Measurements from ENCODE around the gene ALG1. TPM values are rescaled to one million over a fixed set of nuclear protein-coding genes. Genes with fewer than 3 reads are reported as not detected.
A peak's percentile ranks its signal among the peaks of the same experiment; 100 is the strongest.

ALG1 gene
- total and polyA plus RNA-seq, 2 of the 13 experiments (the other 11 are each of a cell fraction or from before 2014, with no cell fraction given), result 43.3 to 75.6 TPM

DNA sequence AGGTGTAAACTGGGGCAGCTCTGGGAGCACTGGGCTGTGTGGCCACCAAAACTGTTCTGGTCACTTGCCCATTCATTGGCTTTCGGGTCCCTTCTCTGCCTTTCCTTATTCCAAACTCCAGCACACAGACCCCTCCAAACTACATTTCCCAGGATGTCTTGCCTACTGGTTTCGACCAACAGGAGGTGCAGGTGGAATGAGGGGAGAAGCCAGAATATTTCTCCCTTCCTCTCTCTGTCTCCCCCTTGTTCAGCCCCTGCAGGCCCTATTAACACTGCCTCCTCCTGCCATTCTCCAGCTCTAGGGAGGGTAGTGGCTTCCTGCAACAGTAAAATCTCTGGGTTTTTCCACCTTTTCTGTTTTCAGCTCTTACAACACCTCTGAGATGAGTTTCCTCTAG lies 24.7 kb upstream of the ALG1 start (continued):
- TF ChIP-seq, protein P1, sequence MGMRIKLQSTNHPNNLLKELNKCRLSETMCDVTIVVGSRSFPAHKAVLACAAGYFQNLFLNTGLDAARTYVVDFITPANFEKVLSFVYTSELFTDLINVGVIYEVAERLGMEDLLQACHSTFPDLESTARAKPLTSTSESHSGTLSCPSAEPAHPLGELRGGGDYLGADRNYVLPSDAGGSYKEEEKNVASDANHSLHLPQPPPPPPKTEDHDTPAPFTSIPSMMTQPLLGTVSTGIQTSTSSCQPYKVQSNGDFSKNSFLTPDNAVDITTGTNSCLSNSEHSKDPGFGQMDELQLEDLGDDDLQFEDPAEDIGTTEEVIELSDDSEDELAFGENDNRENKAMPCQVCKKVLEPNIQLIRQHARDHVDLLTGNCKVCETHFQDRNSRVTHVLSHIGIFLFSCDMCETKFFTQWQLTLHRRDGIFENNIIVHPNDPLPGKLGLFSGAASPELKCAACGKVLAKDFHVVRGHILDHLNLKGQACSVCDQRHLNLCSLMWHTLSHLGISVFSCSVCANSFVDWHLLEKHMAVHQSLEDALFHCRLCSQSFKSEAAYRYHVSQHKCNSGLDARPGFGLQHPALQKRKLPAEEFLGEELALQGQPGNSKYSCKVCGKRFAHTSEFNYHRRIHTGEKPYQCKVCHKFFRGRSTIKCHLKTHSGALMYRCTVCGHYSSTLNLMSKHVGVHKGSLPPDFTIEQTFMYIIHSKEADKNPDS (CRISPR knock-in tag; IDR thresholded peaks at IDR 0.05), result no peak
- TF ChIP-seq KAT2B (IDR thresholded peaks at IDR 0.05; ENCODE audit: borderline replicate concordance, low read depth, low read length), result no peak
- TF ChIP-seq THAP11 (CRISPR knock-in tag; IDR thresholded peaks at IDR 0.05), result peak; percentile 67; the same call in 1 of the 2 replicates
- TF ChIP-seq ZNF34 (CRISPR knock-in tag; IDR thresholded peaks at IDR 0.05; ENCODE audit: borderline replicate concordance), result no peak
- TF ChIP-seq, protein P2, sequence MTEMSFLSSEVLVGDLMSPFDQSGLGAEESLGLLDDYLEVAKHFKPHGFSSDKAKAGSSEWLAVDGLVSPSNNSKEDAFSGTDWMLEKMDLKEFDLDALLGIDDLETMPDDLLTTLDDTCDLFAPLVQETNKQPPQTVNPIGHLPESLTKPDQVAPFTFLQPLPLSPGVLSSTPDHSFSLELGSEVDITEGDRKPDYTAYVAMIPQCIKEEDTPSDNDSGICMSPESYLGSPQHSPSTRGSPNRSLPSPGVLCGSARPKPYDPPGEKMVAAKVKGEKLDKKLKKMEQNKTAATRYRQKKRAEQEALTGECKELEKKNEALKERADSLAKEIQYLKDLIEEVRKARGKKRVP (CRISPR knock-in tag; IDR thresholded peaks at IDR 0.05), result no peak
- no peak for TF ChIP-seq ONECUT2 (CRISPR knock-in tag; IDR thresholded peaks at IDR 0.05)

DNA sequence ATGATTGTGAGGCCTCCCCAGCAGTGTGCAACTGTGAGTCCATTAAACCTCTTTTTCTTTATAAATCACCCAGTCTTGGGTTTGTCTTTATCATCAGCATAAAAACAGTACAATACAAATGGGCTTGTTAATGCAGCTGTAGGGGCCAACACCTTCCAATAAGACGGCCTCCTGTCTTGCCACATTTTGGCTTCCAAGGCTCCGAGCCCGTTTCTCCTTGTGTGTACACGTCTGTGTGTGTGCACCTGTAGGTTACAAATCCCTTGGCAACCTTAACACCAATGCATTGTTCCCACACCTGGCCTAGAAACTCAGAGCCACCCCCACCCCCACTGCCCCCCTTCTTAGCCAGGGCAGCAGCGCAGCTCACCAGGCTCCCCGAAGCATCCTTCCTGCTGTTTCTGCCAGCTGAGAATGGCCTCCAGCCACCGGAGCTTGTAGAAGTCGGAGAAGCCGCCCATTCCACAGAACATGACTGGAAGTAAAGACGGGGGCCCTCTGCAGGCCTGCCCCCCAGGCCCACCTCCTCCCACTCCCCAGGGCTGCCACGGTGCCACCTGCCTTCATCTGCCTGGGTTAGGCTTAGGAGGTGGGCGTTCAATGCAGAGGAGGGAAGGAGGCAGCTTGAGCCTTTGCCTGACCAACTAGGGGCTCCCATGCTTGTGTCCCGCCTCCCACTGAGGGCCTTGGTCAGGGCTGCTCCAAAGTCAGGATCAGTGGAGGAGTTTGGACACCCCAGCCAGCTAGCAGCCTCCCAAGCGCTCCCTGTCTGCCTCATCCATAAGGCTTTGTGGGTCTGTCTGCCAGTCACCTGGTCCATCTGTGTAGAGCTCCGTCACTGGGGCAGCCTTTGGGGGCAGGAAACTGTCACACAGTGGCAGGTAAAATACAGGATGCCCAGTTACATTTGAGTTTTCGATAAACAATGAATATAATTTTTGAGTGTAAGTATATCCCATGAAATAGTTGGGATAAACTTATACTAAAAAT lies 16.5 kb upstream of the ALG1 start:
- intact Hi-C loops (cut with micrococcal nuclease; ENCODE audit: unreplicated experiment) (no loop called here), in situ Hi-C loops (cut with HindIII; ENCODE audit: extremely low pct_ligation_motif_present, low pct_unique_long_range_greater_than_20kb) (no loop called here)
- no peaks in the 10 kb centered on the region for H4K20me1 ChIP-seq (ENCODE audit: insufficient read depth, low read length)
- WGBS (ENCODE audit: low lambda C conversion rate), result 59% methylated on average over 15 of the region's 16 CpGs
- FAIRE-seq (no peak), DNase-seq (ENCODE audit: low spot score) (no peak), ATAC-seq (no peak)
- no peak overlapping the region for H3K27ac ChIP-seq (ENCODE audit: extremely low read length, insufficient read depth, low read length)
- peaks cover 0 to 2% of the 10 kb centered on the region in 2 experiments; a peak in 1 of 5 replicates for H3K27me3 ChIP-seq (ENCODE audit: control insufficient read depth in 1 of 2, insufficient read depth in 2 of 2, low read length in 2 of 2)
- no peaks in the 10 kb centered on the region for H3K79me2 ChIP-seq (ENCODE audit: insufficient read depth, low read length)
- ChIA-PET POLR2A (no interaction called here), CTCF (ENCODE audit: low intra/inter-chr PET ratio, low total read pairs) (interaction anchor here (1.9 kb wide), 1 partner anchor 30 kb away, joined by 5 read pairs; no protein-coding TSS in a partner anchor)
- H3K9ac ChIP-seq (ENCODE audit: insufficient read depth, low read depth, low read length), result no peak overlapping the region
- 0 out of 2 replicates have a peak, but pooled peaks cover 5% of the 10 kb centered on the region for H3K4me1 ChIP-seq (ENCODE audit: insufficient read depth, low read length)
- H3K36me3 ChIP-seq (replicated peaks in 1 of 2; ENCODE audit: control insufficient read depth in 1 of 2, insufficient read depth in 2 of 2, low read length in 2 of 2), result no peaks in the 10 kb centered on the region
- H3K4me3 ChIP-seq (replicated peaks in 1 of 3; ENCODE audit: insufficient read depth in 1 of 3, low read depth in 2 of 3, low read length in 3 of 3), result no peak overlapping the region
- no TSS peak for BruUV-seq (replicated peaks)
- H3K9me3 ChIP-seq (ENCODE audit: low read length), result no peaks in the 10 kb centered on the region
- no peak overlapping the region for H2AFZ ChIP-seq (ENCODE audit: low read length)
- H3K4me2 ChIP-seq (ENCODE audit: low read depth, low read length), result no peak overlapping the region
- TF ChIP-seq MTA3 (CRISPR knock-in tag; IDR thresholded peaks at IDR 0.05), result no peak
- no peak for TF ChIP-seq ZFY (CRISPR knock-in tag; IDR thresholded peaks at IDR 0.05)
- no peak for TF ChIP-seq ZNF570 (CRISPR knock-in tag; IDR thresholded peaks at IDR 0.05; ENCODE audit: borderline replicate concordance)
- TF ChIP-seq, protein P3, sequence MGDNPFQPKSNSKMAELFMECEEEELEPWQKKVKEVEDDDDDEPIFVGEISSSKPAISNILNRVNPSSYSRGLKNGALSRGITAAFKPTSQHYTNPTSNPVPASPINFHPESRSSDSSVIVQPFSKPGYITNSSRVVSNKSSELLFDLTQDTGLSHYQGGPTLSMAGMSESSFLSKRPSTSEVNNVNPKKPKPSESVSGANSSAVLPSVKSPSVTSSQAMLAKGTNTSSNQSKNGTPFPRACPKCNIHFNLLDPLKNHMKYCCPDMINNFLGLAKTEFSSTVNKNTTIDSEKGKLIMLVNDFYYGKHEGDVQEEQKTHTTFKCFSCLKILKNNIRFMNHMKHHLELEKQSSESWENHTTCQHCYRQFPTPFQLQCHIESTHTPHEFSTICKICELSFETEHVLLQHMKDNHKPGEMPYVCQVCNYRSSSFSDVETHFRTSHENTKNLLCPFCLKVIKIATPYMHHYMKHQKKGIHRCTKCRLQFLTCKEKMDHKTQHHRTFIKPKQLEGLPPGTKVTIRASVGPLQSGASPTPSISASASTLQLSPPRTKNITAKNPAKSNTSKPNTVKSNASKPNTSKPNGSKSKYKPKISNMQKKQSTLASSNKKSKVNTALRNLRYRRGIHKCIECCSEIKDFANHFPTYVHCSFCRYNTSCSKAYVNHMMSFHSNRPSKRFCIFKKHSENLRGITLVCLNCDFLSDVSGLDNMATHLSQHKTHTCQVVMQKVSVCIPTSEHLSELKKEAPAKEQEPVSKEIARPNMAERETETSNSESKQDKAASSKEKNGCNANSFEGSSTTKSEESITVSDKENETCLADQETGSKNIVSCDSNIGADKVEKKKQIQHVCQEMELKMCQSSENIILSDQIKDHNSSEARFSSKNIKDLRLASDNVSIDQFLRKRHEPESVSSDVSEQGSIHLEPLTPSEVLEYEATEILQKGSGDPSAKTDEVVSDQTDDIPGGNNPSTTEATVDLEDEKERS (CRISPR knock-in tag; IDR thresholded peaks at IDR 0.05), result no peak
- no peak for TF ChIP-seq ZNF782 (CRISPR knock-in tag; IDR thresholded peaks at IDR 0.05; ENCODE audit: borderline replicate concordance)
- no peak for TF ChIP-seq ZNF749 (CRISPR knock-in tag; IDR thresholded peaks at IDR 0.05; ENCODE audit: borderline replicate concordance)
- TF ChIP-seq, protein P4, sequence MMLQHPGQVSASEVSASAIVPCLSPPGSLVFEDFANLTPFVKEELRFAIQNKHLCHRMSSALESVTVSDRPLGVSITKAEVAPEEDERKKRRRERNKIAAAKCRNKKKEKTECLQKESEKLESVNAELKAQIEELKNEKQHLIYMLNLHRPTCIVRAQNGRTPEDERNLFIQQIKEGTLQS (CRISPR knock-in tag; IDR thresholded peaks at IDR 0.05), result no peak
- TF ChIP-seq ZFP36L2 (CRISPR knock-in tag; IDR thresholded peaks at IDR 0.05), result no peak
